HG03196 (cell line): ENCODE results near the gene AKAP14.
"Not testable (repeated sequence)": the region's sequence is repeated elsewhere in the genome, so short reads cannot be mapped to it uniquely, and the experiment has no call there.

Source experiments
- ATAC-seq: cut with Tn5 transposase; IDR thresholded peaks from one replicate; pipeline ENCODE4 v1.9.1; 2021; ENCODE audit not compliant: unreplicated experiment

Gene AKAP14

GRCh38 chrX:119895843-119896326, at the start of gene AKAP14:
TSS of gene AKAP14 (plus strand) at chrX:119895893. CDS start at chrX:119903224, 7,331 bp downstream.
- ATAC-seq, result no peak

- ATAC-seq, result peak; percentile 99
These were observed 43.0 kb upstream of the AKAP14 start, which contains the start of gene UPF3B for GRCh38 chrX:119852382-119853353. TSS of gene UPF3B (minus strand) at chrX:119852963. CDS start at chrX:119852928, 35 bp downstream.

GRCh38 chrX:119853444-119853843, 42.2 kb upstream of the AKAP14 start:
- ATAC-seq, result no peak

- no peak for ATAC-seq
These were observed 25.0 kb upstream of the AKAP14 start for GRCh38 chrX:119870626-119871131.

GRCh38 chrX:119871245-119871598, 24.5 kb upstream of the AKAP14 start:
- ATAC-seq, result peak; percentile 26

- ATAC-seq, result peak; percentile 96
These were observed 23.9 kb upstream of the AKAP14 start, which contains the start of the genes NDUFA1 and RNF113A for GRCh38 chrX:119871599-119872395. TSS of gene NDUFA1 (plus strand) at chrX:119871832. CDS start at chrX:119871912, 80 bp downstream. TSS of gene RNF113A (minus strand) at chrX:119871733. CDS start at chrX:119871613, 120 bp downstream.

GRCh38 chrX:119878740-119879139, 17.0 kb upstream of the AKAP14 start:
- ATAC-seq, result no peak

GRCh38 chrX:119880076-119880475, 15.6 kb upstream of the AKAP14 start:
- no peak for ATAC-seq

- ATAC-seq, result no peak
These were observed 14.9 kb upstream of the AKAP14 start for GRCh38 chrX:119880552-119881437.

GRCh38 chrX:119885554-119886428, 9.9 kb upstream of the AKAP14 start:
- no peak for ATAC-seq

GRCh38 chrX:119887721-119888425, 7.8 kb upstream of the AKAP14 start:
- peak; percentile 67 for ATAC-seq

- ATAC-seq, result not testable (repeated sequence)
These were observed 5.1 kb upstream of the AKAP14 start for GRCh38 chrX:119890626-119891025.

- ATAC-seq, result not testable (repeated sequence)
These were observed 3.6 kb upstream of the AKAP14 start for GRCh38 chrX:119891961-119892692.

GRCh38 chrX:119899125-119899524, 3.4 kb downstream of the AKAP14 start:
- ATAC-seq, result no peak

GRCh38 chrX:119900976-119901375, 5.3 kb downstream of the AKAP14 start:
- ATAC-seq, result no peak

- ATAC-seq, result no peak
These were observed 20.6 kb downstream of the AKAP14 start for GRCh38 chrX:119916310-119916709.

GRCh38 chrX:119917877-119918276, 22.2 kb downstream of the AKAP14 start:
- ATAC-seq, result no peak
